Esophagus muscularis mucosa (tissue), 4 donors: ENCODE data around the gene CHD3. TPM values are rescaled to one million over a fixed set of nuclear protein-coding genes. Genes with fewer than 3 reads are reported as not detected.
A peak's percentile ranks its signal among the peaks of the same experiment; 100 is the strongest.

Experiments used
- DNase-seq: peaks from one replicate; pipeline ENCODE4 v3.0.0-alpha.2; 2017; ENCODE audit errors: extremely low spot score
- H3K27ac ChIP-seq, 4 donors: fragments of 200-600 bp; sonication (generic); replicated peaks in 1 of 4; 1 replicate in 3 of 4; 2 replicates in 1 of 4; pipeline ENCODE4 v1.5.1; 2016 to 2019; ENCODE audit warnings: mild to moderate bottlenecking in 1 of 4
- H3K27me3 ChIP-seq, 4 donors: fragments of 200-600 bp; sonication (generic); one replicate each; pipeline versions ENCODE4 v1.5.1 to v1.6.0; 2016 to 2019
- H3K36me3 ChIP-seq, 4 donors: fragments of 200-600 bp; sonication (generic); one replicate each; pipeline ENCODE4 v1.5.1; 2016 to 2019
- H3K4me1 ChIP-seq, 4 donors: fragments of 200-600 bp; sonication (generic); one replicate each; pipeline ENCODE4 v1.5.1; 2016 to 2019
- H3K4me3 ChIP-seq, 4 donors: fragments of 200-600 bp; sonication (generic); 1 replicate in 2 of 4; 2 replicates in 2 of 4; pipeline ENCODE4 v1.5.1; 2016 to 2019; ENCODE audit warnings: mild to moderate bottlenecking in 4 of 4, moderate library complexity in 1 of 4
- H3K9me3 ChIP-seq, 4 donors: fragments of 200-600 bp; sonication (generic); 1 replicate in 3 of 4; 2 replicates in 1 of 4; pipeline ENCODE4 v1.5.1; 2016 to 2019
- CTCF ChIP-seq, 3 experiments: fragments of 200-600 bp in 2 of 3; fragments of 450-650 bp in 1 of 3; sonication (generic) in 2 of 3; IDR thresholded peaks; one replicate each; pipeline ENCODE4 v1.5.1; 2017 to 2019; ENCODE audit warnings: antibody characterized with exemption in 3 of 3, mild to moderate bottlenecking in 2 of 3, moderate library complexity in 1 of 3
- EP300 ChIP-seq: sonication (generic); formaldehyde crosslinking; IDR thresholded peaks from one replicate; pipeline ENCODE4 v1.6.1; 2017; ENCODE audit warnings: antibody characterized with exemption
- POLR2A ChIP-seq: fragments of 450-650 bp; IDR thresholded peaks from one replicate; pipeline ENCODE4 v1.6.1; 2017; ENCODE audit warnings: antibody characterized with exemption, moderate library complexity, mild to moderate bottlenecking, low read depth
- POLR2AphosphoS5 ChIP-seq, 2 donors: sonication (generic); formaldehyde crosslinking; IDR thresholded peaks; one replicate each; pipeline ENCODE4 v1.6.1; 2017; ENCODE audit warnings: antibody characterized with exemption in 2 of 2
- WGBS: methylation state at CpG from one replicate; pipeline ENCODE4 v1.1.5; 2018; 5-methylcytosine and 5-hydroxymethylcytosine counted together
- intact Hi-C: fragments of 100-400 bp; cut with DNase I; formaldehyde crosslinking; loops from one replicate; pipeline ENCODE4 v1.15.1; 2023
- total RNA-seq, 4 donors: library from RNA; depleted of rRNA; stranded (reverse); fragments of >200 nt; gene quantifications; one replicate each; pipeline versions ENCODE4 v1.1.0 to v1.2.1, GENCODE V29; 2016

Gene CHD3
- total RNA-seq, 4 donors from 2014 or later, result 82.7 to 139 (median 111) TPM

- WGBS, result 56% methylated on average over 1 of the region's 1 CpG
- DNase-seq, result no peak
- Histone ChIP-seq H3K4me3 (peak overlapping the region; percentile 64 to 86 (median 73)), H3K27me3 (no peaks in the 10 kb centered on the region), H3K9me3 (no peaks in the 10 kb centered on the region), H3K36me3 (peaks cover 3 to 17% (median 11%) of the 10 kb centered on the region in 4 donors), H3K27ac (peak overlapping the region; percentile 97 to 98 (median 98)), H3K4me1 (peaks cover 55 to 92% (median 88%) of the 10 kb centered on the region in 4 donors)
- intact Hi-C loops, result loop anchor here (5.0 kb wide), 1 partner anchor 311 kb away; the partner anchor contains the start of gene PER1
- TF ChIP-seq CTCF (IDR thresholded peaks at IDR 0.05) (no peak), EP300 (no peak), POLR2AphosphoS5 (IDR thresholded peaks at IDR 0.05) (no peak), POLR2A (no peak)
These were observed 47.7 kb upstream of the CHD3 start for GRCh38 chr17:7840875-7841274.

DNA sequence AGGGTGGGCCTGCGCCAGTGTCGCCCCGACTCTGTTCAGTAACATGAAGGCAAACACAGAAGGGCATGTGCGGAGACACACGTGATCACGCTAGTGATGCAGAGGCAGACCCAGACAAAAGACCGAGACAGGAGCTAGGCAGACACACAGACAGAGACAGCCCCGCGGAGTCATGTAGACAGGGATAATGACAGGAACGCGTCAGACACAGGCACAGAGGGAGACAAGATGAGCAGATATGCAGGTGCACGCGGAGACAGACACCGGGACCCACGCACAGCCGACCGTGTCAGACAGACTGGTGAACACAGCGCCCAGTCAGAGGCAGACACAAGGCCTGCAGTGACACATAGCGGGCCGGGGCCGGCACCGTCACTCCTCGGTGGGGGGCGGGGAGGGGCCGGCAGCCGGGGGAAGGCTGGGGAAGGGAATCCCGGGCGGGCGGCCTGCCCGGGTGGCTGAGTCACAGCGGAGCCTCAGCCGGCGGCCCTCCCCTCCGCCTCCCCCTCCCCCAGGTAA, 47.1 kb upstream of the CHD3 start:
- Histone ChIP-seq H3K4me3 (peak overlapping the region; percentile 64 to 86 (median 73)), H3K27me3 (no peaks in the 10 kb centered on the region), H3K9me3 (no peaks in the 10 kb centered on the region), H3K27ac (peak overlapping the region; percentile 97 to 98 (median 98)), H3K36me3 (peaks cover 9 to 22% (median 17%) of the 10 kb centered on the region in 4 donors), H3K4me1 (peaks cover 54 to 92% (median 88%) of the 10 kb centered on the region in 4 donors)
- DNase-seq, result peak; percentile 97
- 0% methylated on average over 17 of the region's 34 CpGs for WGBS
- intact Hi-C loops, result loop anchor here (5.0 kb wide), 1 partner anchor 311 kb away; the partner anchor contains the start of gene PER1
- TF ChIP-seq POLR2AphosphoS5 (IDR thresholded peaks at IDR 0.05) (peak; percentile 48 to 77), POLR2A (no peak), CTCF (IDR thresholded peaks at IDR 0.05) (peak; percentile 18 to 45 (median 34))

DNA sequence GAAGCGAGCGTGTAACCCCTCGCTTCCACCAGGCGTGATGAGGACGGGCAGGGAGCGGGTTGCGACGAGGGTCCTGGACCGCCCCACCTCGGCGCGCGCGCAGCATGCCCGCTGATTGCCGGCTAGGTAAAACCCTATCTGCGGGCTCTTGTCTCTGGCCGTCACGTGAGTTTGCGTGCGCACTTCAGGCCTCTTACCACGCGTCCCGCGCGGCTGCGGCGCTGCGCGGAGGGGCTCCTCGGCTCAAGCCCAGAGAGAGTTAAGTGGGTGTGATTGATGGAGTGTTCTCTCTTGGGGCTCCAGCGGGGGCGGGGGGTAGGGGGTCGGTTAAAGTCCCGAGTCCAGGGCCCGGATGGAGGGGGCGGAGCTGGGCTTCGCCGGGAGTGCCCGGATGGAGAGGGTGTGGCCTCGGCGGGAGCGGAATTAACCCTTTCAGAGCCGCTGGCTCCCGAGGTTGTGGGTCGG, 46.6 kb upstream of the CHD3 start:
- Histone ChIP-seq H3K9me3 (no peaks in the 10 kb centered on the region), H3K27me3 (no peaks in the 10 kb centered on the region), H3K27ac (peak overlapping the region; percentile 97 to 98 (median 98)), H3K4me3 (peak overlapping the region; percentile 64 to 86 (median 73)), H3K4me1 (peaks cover 49 to 88% (median 84%) of the 10 kb centered on the region in 4 donors), H3K36me3 (peaks cover 14 to 27% (median 22%) of the 10 kb centered on the region in 4 donors)
- peak; percentile 98 for DNase-seq
- 0% methylated on average over 14 of the region's 46 CpGs for WGBS
- TF ChIP-seq POLR2AphosphoS5 (IDR thresholded peaks at IDR 0.05), result peak; percentile 58 to 71
- no peak for TF ChIP-seq EP300
- peak in 1 of 3 experiments; percentile 2 for TF ChIP-seq CTCF (IDR thresholded peaks at IDR 0.05)
- intact Hi-C loops, result loop anchor here (5.0 kb wide), 1 partner anchor 310 kb away; the partner anchor contains the start of gene PER1

DNA sequence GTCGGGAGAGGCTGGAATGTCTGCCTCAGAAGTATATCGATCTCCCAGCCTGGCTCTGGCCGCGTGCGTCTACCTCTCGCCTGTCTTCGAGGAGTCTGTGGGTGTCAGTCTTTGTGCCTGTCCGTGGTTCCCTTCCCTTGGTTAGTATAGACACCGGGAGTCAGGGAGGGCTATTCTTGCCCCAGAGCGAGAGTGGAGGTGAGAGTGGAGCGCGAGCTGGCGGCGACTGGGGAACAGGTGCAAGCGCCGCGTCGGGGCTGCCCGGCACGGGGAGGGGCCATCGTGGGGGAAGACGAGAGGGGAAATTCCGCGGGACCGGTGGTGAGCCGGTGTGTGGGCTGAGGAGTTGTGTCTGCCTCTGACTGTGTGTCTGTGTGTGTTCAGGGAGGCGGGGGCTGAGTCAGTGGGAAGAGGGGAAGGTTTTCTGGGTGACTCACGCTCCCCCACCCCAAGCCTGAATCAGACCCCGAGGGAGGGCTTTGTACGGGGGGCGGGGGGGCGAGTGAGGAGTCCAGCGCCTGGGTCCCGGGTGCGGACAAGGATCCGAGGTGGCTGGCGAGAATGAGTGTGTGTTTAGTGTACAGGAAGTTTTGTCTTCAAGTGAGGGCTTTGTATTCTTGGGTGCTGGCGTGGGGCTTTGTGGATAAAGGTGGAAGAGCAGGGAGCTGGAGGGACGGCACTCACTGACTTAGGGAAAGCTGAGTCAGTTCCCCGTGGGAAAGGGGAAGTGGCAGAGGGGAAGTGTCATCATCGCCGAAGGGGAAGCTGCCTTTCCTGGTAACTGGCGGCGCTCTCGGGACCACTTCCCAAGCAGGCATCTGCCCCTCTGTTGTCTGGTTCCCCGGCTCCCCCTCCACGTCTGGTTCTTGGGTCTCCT, 46.0 kb upstream of the CHD3 start:
- peaks cover 21 to 34% (median 29%) of the 10 kb centered on the region in 4 donors for H3K36me3 ChIP-seq
- H3K9me3 ChIP-seq, result no peaks in the 10 kb centered on the region
- peaks cover 42 to 88% (median 77%) of the 10 kb centered on the region in 4 donors for H3K4me1 ChIP-seq
- intact Hi-C loops, result loop anchor here (5.0 kb wide), 1 partner anchor 310 kb away; the partner anchor contains the start of gene PER1
- H3K4me3 ChIP-seq, result peak overlapping the region; percentile 64 to 86 (median 73)
- under 1% methylated on average over 38 of the region's 47 CpGs for WGBS
- no peaks in the 10 kb centered on the region for H3K27me3 ChIP-seq
- peak overlapping the region; percentile 97 to 98 (median 98) for H3K27ac ChIP-seq
- peak; percentile 94 for DNase-seq
- TF ChIP-seq POLR2A, result peak; percentile 30
- peak; percentile 79 to 87 for TF ChIP-seq POLR2AphosphoS5 (IDR thresholded peaks at IDR 0.05)
- TF ChIP-seq CTCF (IDR thresholded peaks at IDR 0.05), result no peak
- peak; percentile 61 for TF ChIP-seq EP300
